Esophagus muscularis mucosa (tissue), 4 donors: Measurements from ENCODE around the gene CES3.

Experiments
- EP300 ChIP-seq: sonication (generic); formaldehyde crosslinking; IDR thresholded peaks from one replicate; pipeline ENCODE4 v1.6.1; 2017; ENCODE audit warnings: antibody characterized with exemption
- POLR2A ChIP-seq: fragments of 450-650 bp; IDR thresholded peaks from one replicate; pipeline ENCODE4 v1.6.1; 2017; ENCODE audit warnings: antibody characterized with exemption, moderate library complexity, mild to moderate bottlenecking, low read depth
- POLR2AphosphoS5 ChIP-seq, 2 donors: sonication (generic); formaldehyde crosslinking; IDR thresholded peaks; one replicate each; pipeline ENCODE4 v1.6.1; 2017; ENCODE audit warnings: antibody characterized with exemption in 2 of 2
- TF ChIP-seq, protein P1 (sequence below), 3 experiments: fragments of 200-600 bp in 2 of 3; fragments of 450-650 bp in 1 of 3; sonication (generic) in 2 of 3; IDR thresholded peaks; one replicate each; pipeline ENCODE4 v1.5.1; 2017 to 2019; ENCODE audit warnings: antibody characterized with exemption in 3 of 3, mild to moderate bottlenecking in 2 of 3, moderate library complexity in 1 of 3

GRCh38 chr16:66936889-66937554 lies 24.0 kb upstream of the CES3 start:
- TF ChIP-seq, protein P1, sequence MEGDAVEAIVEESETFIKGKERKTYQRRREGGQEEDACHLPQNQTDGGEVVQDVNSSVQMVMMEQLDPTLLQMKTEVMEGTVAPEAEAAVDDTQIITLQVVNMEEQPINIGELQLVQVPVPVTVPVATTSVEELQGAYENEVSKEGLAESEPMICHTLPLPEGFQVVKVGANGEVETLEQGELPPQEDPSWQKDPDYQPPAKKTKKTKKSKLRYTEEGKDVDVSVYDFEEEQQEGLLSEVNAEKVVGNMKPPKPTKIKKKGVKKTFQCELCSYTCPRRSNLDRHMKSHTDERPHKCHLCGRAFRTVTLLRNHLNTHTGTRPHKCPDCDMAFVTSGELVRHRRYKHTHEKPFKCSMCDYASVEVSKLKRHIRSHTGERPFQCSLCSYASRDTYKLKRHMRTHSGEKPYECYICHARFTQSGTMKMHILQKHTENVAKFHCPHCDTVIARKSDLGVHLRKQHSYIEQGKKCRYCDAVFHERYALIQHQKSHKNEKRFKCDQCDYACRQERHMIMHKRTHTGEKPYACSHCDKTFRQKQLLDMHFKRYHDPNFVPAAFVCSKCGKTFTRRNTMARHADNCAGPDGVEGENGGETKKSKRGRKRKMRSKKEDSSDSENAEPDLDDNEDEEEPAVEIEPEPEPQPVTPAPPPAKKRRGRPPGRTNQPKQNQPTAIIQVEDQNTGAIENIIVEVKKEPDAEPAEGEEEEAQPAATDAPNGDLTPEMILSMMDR (IDR thresholded peaks at IDR 0.05) = no peak
- TF ChIP-seq EP300 (no peak), POLR2A (no peak), POLR2AphosphoS5 (IDR thresholded peaks at IDR 0.05) (no peak)
